ENCODE results near the gene REEP6. TPM values are rescaled to one million over a fixed set of nuclear protein-coding genes. Genes with fewer than 3 reads are reported as not detected.

The REEP6 gene
- 1.3 and 1.4 TPM in 2 replicates for total RNA-seq

GRCh38 chr19:1491114-1491848, at the start of gene REEP6:
REEP6 (plus strand) TSS chr19:1491181; CDS start chr19:1491270, 89 bp downstream.

GRCh38 chr19:1449467-1450442, 41.2 kb upstream of the REEP6 start, which contains the start of gene APC2:
APC2 (plus strand) TSS chr19:1450121; CDS start chr19:1453002, 2,881 bp downstream.

GRCh38 chr19:1478934-1479707, 11.9 kb upstream of the REEP6 start, which contains the start of gene C19orf25:
C19orf25 (minus strand) TSS chr19:1479215; CDS start chr19:1478903, 312 bp downstream.

GRCh38 chr19:1490311-1491113, 469 bp upstream of the REEP6 start, which contains the start of gene PCSK4:
PCSK4 (minus strand) TSS chr19:1490350; CDS start chr19:1490346, 4 bp downstream.

GRCh38 chr19:1512671-1513498, 21.9 kb downstream of the REEP6 start, which contains the start of gene ADAMTSL5:
ADAMTSL5 (minus strand) TSS chr19:1513019; CDS start chr19:1510943, 2,076 bp downstream.

GRCh38 chr19:1523412-1524286, 32.7 kb downstream of the REEP6 start, which contains the start of gene PLK5:
PLK5 (plus strand) TSS chr19:1524077; CDS start chr19:1526997, 2,920 bp downstream.

Other genes starting within 250 kb of the REEP6 start
- 11.0 and 14.5 TPM in 2 replicates for gene ATP5F1D, start 249.4 kb upstream of the REEP6 start, total RNA-seq
- 16.9 and 18.4 TPM in 2 replicates for gene MIDN, start 242.6 kb upstream of the REEP6 start, total RNA-seq
- 322 and 371 TPM in 2 replicates for gene CIRBP, start 221.8 kb upstream of the REEP6 start, total RNA-seq
- 16.3 and 17.4 TPM in 2 replicates for gene FAM174C, start 215.7 kb upstream of the REEP6 start, total RNA-seq
- gene EFNA2, start 205.3 kb upstream of the REEP6 start, total RNA-seq, result not detected in 2 replicates
- gene NDUFS7, start 107.3 kb upstream of the REEP6 start, total RNA-seq, result 27.6 and 37.4 TPM in 2 replicates
- gene GAMT, start 89.6 kb upstream of the REEP6 start, total RNA-seq, result 24.9 and 25.1 TPM in 2 replicates
- 43.3 and 44.7 TPM in 2 replicates for gene DAZAP1, start 83.6 kb upstream of the REEP6 start, total RNA-seq
- gene RPS15, start 52.8 kb upstream of the REEP6 start, total RNA-seq, result 403 and 464 TPM in 2 replicates
- gene APC2, start 41.1 kb upstream of the REEP6 start, total RNA-seq, result 0.11 and 0.26 TPM in 2 replicates
- 20.3 and 24.0 TPM in 2 replicates for gene C19orf25, start 12.0 kb upstream of the REEP6 start, total RNA-seq
- gene PCSK4, start 831 bp upstream of the REEP6 start, total RNA-seq, result 0.78 and 1.8 TPM in 2 replicates
- 2.6 and 4.2 TPM in 2 replicates for gene ADAMTSL5, start 21.8 kb downstream of the REEP6 start, total RNA-seq
- not detected in 2 replicates for gene PLK5, start 32.9 kb downstream of the REEP6 start, total RNA-seq
- gene MEX3D, start 77.1 kb downstream of the REEP6 start, total RNA-seq, result 16.9 and 20.1 TPM in 2 replicates
- gene MBD3, start 101.7 kb downstream of the REEP6 start, total RNA-seq, result 53.3 and 54.6 TPM in 2 replicates
- gene UQCR11, start 114.3 kb downstream of the REEP6 start, total RNA-seq, result 30.5 and 34.6 TPM in 2 replicates
- gene TCF3, start 161.4 kb downstream of the REEP6 start, total RNA-seq, result 37.9 and 41.0 TPM in 2 replicates